SK-N-SH (cell line): ENCODE data around the gene GALNT16. TPM values are rescaled to one million over a fixed set of nuclear protein-coding genes. Genes with fewer than 3 reads are reported as not detected.

Experiments used
- CTCF ChIA-PET: fragments of 300-600, 350-600 bp; formaldehyde crosslinking; extraction: SDS; loops from one replicate; lab custom pipeline; 2021; lab: Yijun Ruan, JAX
- POLR2A ChIA-PET: fragments of 350-600 bp; sonication (Branson Sonifier 250); formaldehyde crosslinking; extraction: SDS; loops from one replicate; lab custom pipeline; 2020; ENCODE audit warnings: antibody characterized with exemption, inconsistent platforms; lab: Yijun Ruan, JAX
- DNase-seq: peaks from one replicate; pipeline ENCODE4 v3.0.0; 2012
- H2AFZ ChIP-seq: fragments of 200-600 bp; sonication (generic); 2 replicates; pipeline ENCODE4 v1.8.1; 2016; ENCODE audit warnings: antibody characterized with exemption, mild to moderate bottlenecking, low read depth
- H3F3A ChIP-seq: fragments of 200-600 bp; sonication (generic); replicated peaks from 2 replicates; pipeline ENCODE3; 2016; ENCODE audit warnings: antibody characterized with exemption, mild to moderate bottlenecking; ENCODE audit not compliant: insufficient read depth
- H3K27ac ChIP-seq, 2 experiments: fragments of 200-500 bp in 1 of 2; fragments of 200-600 bp in 1 of 2; sonication (Bioruptor generic) in 1 of 2; sonication (generic), shearing (Covaris generic) in 1 of 2; 2 replicates each; pipeline versions ENCODE4 v1.5.1 to v1.6.1; 2014 to 2016; ENCODE audit warnings: low read depth in 2 of 2, inconsistent platforms in 1 of 2, low read length in 1 of 2, mild to moderate bottlenecking in 1 of 2, mixed read lengths in 1 of 2
- H3K27me3 ChIP-seq: fragments of 200-600 bp; sonication (generic), shearing (Covaris generic); 2 replicates; pipeline ENCODE4 v1.6.1; 2016; ENCODE audit warnings: mixed run types; ENCODE audit not compliant: insufficient read depth
- H3K36me3 ChIP-seq, 2 experiments: fragments of 200-500 bp in 1 of 2; fragments of 200-600 bp in 1 of 2; sonication (Bioruptor generic) in 1 of 2; sonication (generic) in 1 of 2; replicated peaks in 1 of 2; 2 replicates each; pipeline versions ENCODE3 to v1.5.1; 2014 to 2016; ENCODE audit warnings: low read length in 1 of 2, mild to moderate bottlenecking in 1 of 2; ENCODE audit not compliant: insufficient read depth in 2 of 2, control insufficient read depth in 1 of 2
- H3K4me1 ChIP-seq, 2 experiments: fragments of 200-500 bp in 1 of 2; fragments of 200-600 bp in 1 of 2; sonication (Bioruptor generic) in 1 of 2; sonication (generic), shearing (Covaris generic) in 1 of 2; 2 replicates each; pipeline versions ENCODE4 v1.5.1 to v1.6.1; 2014 to 2016; ENCODE audit warnings: low read depth in 1 of 2, low read length in 1 of 2, mixed run types in 1 of 2; ENCODE audit not compliant: insufficient read depth in 2 of 2, control insufficient read depth in 1 of 2
- H3K4me2 ChIP-seq: fragments of 200-600 bp; sonication (generic), shearing (Covaris generic); 2 replicates; pipeline ENCODE4 v1.6.1; 2017; ENCODE audit warnings: mixed run types
- H3K4me3 ChIP-seq, 2 experiments: fragments of 200-500 bp in 1 of 2; fragments of 200-600 bp in 1 of 2; sonication (Bioruptor generic) in 1 of 2; sonication (generic), shearing (Covaris generic) in 1 of 2; 2 replicates each; pipeline versions ENCODE4 v1.5.1 to v1.8.1; 2014 to 2016; ENCODE audit warnings: low read depth in 2 of 2, inconsistent platforms in 1 of 2, low read length in 1 of 2, mild to moderate bottlenecking in 1 of 2, mixed read lengths in 1 of 2, moderate library complexity in 1 of 2
- H3K79me2 ChIP-seq: fragments of 200-600 bp; sonication (generic); 2 replicates; pipeline ENCODE4 v1.8.1; 2017; ENCODE audit warnings: mild to moderate bottlenecking; ENCODE audit not compliant: insufficient read depth
- H3K9ac ChIP-seq: fragments of 200-600 bp; sonication (generic); 2 replicates; pipeline ENCODE4 v1.6.1; 2017; ENCODE audit warnings: mixed run types
- H3K9me2 ChIP-seq: fragments of 200-600 bp; sonication (generic); 2 replicates; pipeline ENCODE4 v1.6.1; 2017; ENCODE audit warnings: mixed run types
- H3K9me3 ChIP-seq: fragments of 200-600 bp; sonication (generic); 2 replicates; pipeline ENCODE4 v1.6.1; 2017; ENCODE audit warnings: mixed run types, mild to moderate bottlenecking, moderate library complexity
- H4K20me1 ChIP-seq: fragments of 200-600 bp; sonication (generic); 2 replicates; pipeline ENCODE4 v1.6.1; 2017; ENCODE audit warnings: mild to moderate bottlenecking, mixed run types; ENCODE audit not compliant: insufficient read depth
- CHD2 ChIP-seq: fragments of 150-350 bp; IDR thresholded peaks from 2 replicates; pipeline ENCODE4 v1.6.1; 2018; ENCODE audit warnings: low read length; ENCODE audit not compliant: partially characterized antibody
- ELF1 ChIP-seq: IDR thresholded peaks from 2 replicates; pipeline ENCODE4 v1.4.0; 2012
- EP300 ChIP-seq, 2 experiments: IDR thresholded peaks; 2 replicates each; pipeline versions ENCODE4 v1.4.0 to v1.6.1; 2012; ENCODE audit warnings: borderline replicate concordance in 1 of 2, low read depth in 1 of 2, low read length in 1 of 2
- FOXJ3 ChIP-seq: sonication (generic); formaldehyde crosslinking; IDR thresholded peaks from 2 replicates; pipeline ENCODE4 v1.5.1; 2020; ENCODE audit warnings: mild to moderate bottlenecking, missing genetic modification reagents
- GATA2 ChIP-seq: sonication (generic); formaldehyde crosslinking; IDR thresholded peaks from 2 replicates; pipeline ENCODE4 v1.5.0; 2020; ENCODE audit warnings: mild to moderate bottlenecking, missing genetic modification reagents
- MAX ChIP-seq: IDR thresholded peaks from 2 replicates; pipeline ENCODE4 v1.4.0; 2012; ENCODE audit warnings: low read depth
- NRF1 ChIP-seq: IDR thresholded peaks from 2 replicates; pipeline ENCODE4 v1.6.1; 2012; ENCODE audit warnings: low read depth, mild to moderate bottlenecking, low read length
- PBX3 ChIP-seq: IDR thresholded peaks from 2 replicates; pipeline ENCODE4; 2012
- SMC3 ChIP-seq: IDR thresholded peaks from 2 replicates; pipeline ENCODE4 v1.6.1; 2012; ENCODE audit warnings: low read depth, low read length, improper control_type of control experiment
- TAF1 ChIP-seq: IDR thresholded peaks from 2 replicates; pipeline ENCODE4 v1.6.1; 2012; ENCODE audit warnings: low read depth, mild to moderate bottlenecking, low read length, moderate library complexity, borderline replicate concordance
- USF2 ChIP-seq: fragments of 150-350 bp; IDR thresholded peaks from 2 replicates; pipeline ENCODE4 v1.6.1; 2017; ENCODE audit warnings: antibody characterized with exemption, low read length, low read depth, borderline replicate concordance
- ZBTB33 ChIP-seq: IDR thresholded peaks from 2 replicates; pipeline ENCODE4 v1.4.0; 2012; ENCODE audit warnings: low read depth, borderline replicate concordance
- WGBS: methylation state at CpG from one replicate; pipeline ENCODE4 v1.1.6; 2017; ENCODE audit warnings: low lambda C conversion rate; 5-methylcytosine and 5-hydroxymethylcytosine counted together
- polyA plus RNA-seq, 3 experiments: library from polyadenylated mRNA; depleted of rRNA; stranded (reverse); fragments of >200 nt; gene quantifications; 2 replicates each; pipeline ENCODE4 v1.2.3, GENCODE V29; 2012
- TF ChIP-seq, protein P1 (sequence below): IDR thresholded peaks from 2 replicates; pipeline ENCODE4 v1.4.0; 2012; ENCODE audit warnings: low read depth, borderline replicate concordance
- TF ChIP-seq, protein P2 (sequence below): fragments of 200-600 bp; sonication (generic); IDR thresholded peaks from 2 replicates; pipeline ENCODE4 v1.6.1; 2017; ENCODE audit warnings: antibody characterized with exemption, mild to moderate bottlenecking, moderate library complexity

GALNT16 gene
- polyA plus RNA-seq, 1 of the 3 experiments (the other 2 are of a cell fraction), result 17.0 TPM

GRCh38 chr14:69261761-69262331 lies 1.9 kb downstream of the GALNT16 start:
- no peak for TF ChIP-seq CHD2
- no peak for TF ChIP-seq SMC3
- TF ChIP-seq ELF1, result no peak
- TF ChIP-seq ZBTB33, result no peak
- TF ChIP-seq, protein P1, sequence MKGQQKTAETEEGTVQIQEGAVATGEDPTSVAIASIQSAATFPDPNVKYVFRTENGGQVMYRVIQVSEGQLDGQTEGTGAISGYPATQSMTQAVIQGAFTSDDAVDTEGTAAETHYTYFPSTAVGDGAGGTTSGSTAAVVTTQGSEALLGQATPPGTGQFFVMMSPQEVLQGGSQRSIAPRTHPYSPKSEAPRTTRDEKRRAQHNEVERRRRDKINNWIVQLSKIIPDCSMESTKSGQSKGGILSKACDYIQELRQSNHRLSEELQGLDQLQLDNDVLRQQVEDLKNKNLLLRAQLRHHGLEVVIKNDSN, result no peak
- TF ChIP-seq EP300 (IDR thresholded peaks at IDR 0.05; ENCODE audit: borderline replicate concordance in 1 of 2, low read depth in 1 of 2, low read length in 1 of 2), result no peak
- no peak for TF ChIP-seq TAF1
- no peak for TF ChIP-seq USF2
- no peak for TF ChIP-seq GATA2 (CRISPR knock-in tag)
- TF ChIP-seq NRF1, result no peak
- TF ChIP-seq, protein P2, sequence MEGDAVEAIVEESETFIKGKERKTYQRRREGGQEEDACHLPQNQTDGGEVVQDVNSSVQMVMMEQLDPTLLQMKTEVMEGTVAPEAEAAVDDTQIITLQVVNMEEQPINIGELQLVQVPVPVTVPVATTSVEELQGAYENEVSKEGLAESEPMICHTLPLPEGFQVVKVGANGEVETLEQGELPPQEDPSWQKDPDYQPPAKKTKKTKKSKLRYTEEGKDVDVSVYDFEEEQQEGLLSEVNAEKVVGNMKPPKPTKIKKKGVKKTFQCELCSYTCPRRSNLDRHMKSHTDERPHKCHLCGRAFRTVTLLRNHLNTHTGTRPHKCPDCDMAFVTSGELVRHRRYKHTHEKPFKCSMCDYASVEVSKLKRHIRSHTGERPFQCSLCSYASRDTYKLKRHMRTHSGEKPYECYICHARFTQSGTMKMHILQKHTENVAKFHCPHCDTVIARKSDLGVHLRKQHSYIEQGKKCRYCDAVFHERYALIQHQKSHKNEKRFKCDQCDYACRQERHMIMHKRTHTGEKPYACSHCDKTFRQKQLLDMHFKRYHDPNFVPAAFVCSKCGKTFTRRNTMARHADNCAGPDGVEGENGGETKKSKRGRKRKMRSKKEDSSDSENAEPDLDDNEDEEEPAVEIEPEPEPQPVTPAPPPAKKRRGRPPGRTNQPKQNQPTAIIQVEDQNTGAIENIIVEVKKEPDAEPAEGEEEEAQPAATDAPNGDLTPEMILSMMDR, result no peak
- TF ChIP-seq MAX, result no peak
- TF ChIP-seq FOXJ3 (CRISPR knock-in tag), result no peak
- no peak for TF ChIP-seq PBX3
- 76% methylated on average over 5 of the region's 5 CpGs for WGBS
- H2AFZ ChIP-seq, result no peak overlapping the region
- no peaks in the 10 kb centered on the region for H3K79me2 ChIP-seq
- H3F3A ChIP-seq, result peaks cover 12% of the 10 kb centered on the region
- H3K4me3 ChIP-seq, result no peak overlapping the region
- H3K27ac ChIP-seq, result no peak overlapping the region
- DNase-seq, result peak; percentile 36
- peaks cover 13 to 29% of the 10 kb centered on the region in 2 experiments; a peak in 2 of 4 replicates for H3K4me1 ChIP-seq
- H3K4me2 ChIP-seq, result no peak overlapping the region; the same call in 1 of the 2 replicates
- H3K36me3 ChIP-seq, result no peaks in the 10 kb centered on the region
- 0 out of 2 replicates have a peak, but pooled peaks cover 4% of the 10 kb centered on the region for H4K20me1 ChIP-seq
- no peak overlapping the region for H3K9ac ChIP-seq
- ChIA-PET POLR2A (no interaction called here), CTCF (interaction anchor here (0.6 to 5.2 kb wide), 30 partner anchors 8 to 390 kb away, joined by 3 to 44 read pairs (median 5); partner anchors contain the start of gene ERH)
- H3K9me2 ChIP-seq, result no peaks in the 10 kb centered on the region
- H3K9me3 ChIP-seq, result no peaks in the 10 kb centered on the region
- H3K27me3 ChIP-seq, result no peaks in the 10 kb centered on the region
